Panc1 (cell line): ENCODE measurements around the gene NTM. TPM values are rescaled to one million over a fixed set of nuclear protein-coding genes. Genes with fewer than 3 reads are reported as not detected.

Experiments used
- ATAC-seq: fragments of 200-7000 bp; cut with Tn5 transposase; 2 replicates; pipeline ENCODE4 v1.9.1; 2020; ENCODE audit warnings: mild to moderate bottlenecking, moderate library complexity
- BruUV-seq: library from RNA; stranded (reverse); fragments of 400-500 nt; replicated peaks from 2 replicates; lab custom pipeline; 2021; lab: Mats Ljungman, UMichigan
- CTCF ChIA-PET: fragments of 300-600 bp; sonication (Branson Sonifier 250); formaldehyde crosslinking; loops from one replicate; lab custom pipeline; 2022; ENCODE audit warnings: antibody characterized with exemption; lab: Charles Lee
- POLR2A ChIA-PET: fragments of 300-600 bp; sonication (Branson Sonifier 250); formaldehyde crosslinking; loops from one replicate; lab custom pipeline; 2022; ENCODE audit warnings: antibody characterized with exemption; lab: Charles Lee
- DNase-seq: peaks from one replicate; pipeline ENCODE4 v3.0.0-alpha.2; 2010; ENCODE audit warnings: low read depth, low spot score
- H3K27ac ChIP-seq: 2 replicates; pipeline ENCODE4 v1.5.1; 2011; ENCODE audit warnings: mild to moderate bottlenecking, low read length, inconsistent platforms
- H3K27me3 ChIP-seq: fragments of 200-500 bp; sonication (Bioruptor generic); 2 replicates; pipeline ENCODE4 v1.6.0; 2014; ENCODE audit warnings: low read length, inconsistent platforms; ENCODE audit not compliant: control insufficient read depth, insufficient read depth
- H3K36me3 ChIP-seq: fragments of 200-500 bp; sonication (Bioruptor generic); 2 replicates; pipeline ENCODE4 v1.5.1; 2014; ENCODE audit warnings: inconsistent platforms, mild to moderate bottlenecking, low read length, moderate library complexity; ENCODE audit not compliant: control insufficient read depth, insufficient read depth
- H3K4me1 ChIP-seq: 2 replicates; pipeline ENCODE4 v1.5.1; 2011; ENCODE audit warnings: inconsistent platforms, mild to moderate bottlenecking, low read length, moderate library complexity; ENCODE audit not compliant: control insufficient read depth, insufficient read depth
- H3K4me3 ChIP-seq, 2 experiments: 2 replicates each; pipeline ENCODE4 v1.5.1; 2011 to 2012; ENCODE audit warnings: low read depth in 2 of 2, low read length in 2 of 2, mild to moderate bottlenecking in 2 of 2, inconsistent platforms in 1 of 2, moderate library complexity in 1 of 2
- H3K9me3 ChIP-seq: fragments of 200-500 bp; sonication (Bioruptor generic); 2 replicates; pipeline ENCODE4 v1.5.1; 2014; ENCODE audit warnings: low read depth, mild to moderate bottlenecking, inconsistent platforms, low read length, moderate library complexity; ENCODE audit not compliant: control insufficient read depth, insufficient read depth
- CTCF ChIP-seq: fragments of 450-650 bp; IDR thresholded peaks from 2 replicates; pipeline ENCODE4 v1.5.1; 2017; ENCODE audit warnings: mild to moderate bottlenecking
- POLR2AphosphoS5 ChIP-seq: IDR thresholded peaks from 2 replicates; pipeline ENCODE4 v1.6.1; 2012; ENCODE audit warnings: mild to moderate bottlenecking, low read depth, low read length, moderate library complexity
- REST ChIP-seq, 2 experiments: IDR thresholded peaks; 2 replicates each; pipeline ENCODE4 v1.6.1; 2011 to 2012; ENCODE audit warnings: low read depth in 2 of 2, control low read depth in 1 of 2, low read length in 1 of 2, mild to moderate bottlenecking in 1 of 2, moderate library complexity in 1 of 2; ENCODE audit not compliant: insufficient read depth in 1 of 2
- SIN3A ChIP-seq: IDR thresholded peaks from 2 replicates; pipeline ENCODE4 v1.6.1; 2012; ENCODE audit warnings: low read depth, mild to moderate bottlenecking, low read length, moderate library complexity, borderline replicate concordance; ENCODE audit not compliant: insufficient read depth
- TCF7L2 ChIP-seq: IDR thresholded peaks from 2 replicates; pipeline ENCODE4 v1.6.1; 2011; ENCODE audit warnings: mild to moderate bottlenecking, low read depth, low read length, inconsistent platforms
- in situ Hi-C: cut with HindIII; loops from 2 replicates; pipeline ENCODE4 v1.10.0; 2016; ENCODE audit warnings: low sequenced_read_pairs, low pct_unique_long_range_greater_than_20kb
- intact Hi-C: fragments of 100-400 bp; cut with micrococcal nuclease; formaldehyde crosslinking; loops from one replicate; pipeline ENCODE4 v1.10.0; 2022; ENCODE audit not compliant: unreplicated experiment
- total RNA-seq: library from RNA; stranded (reverse); gene quantifications from one replicate; pipeline ENCODE4 v1.2.1, GENCODE V29; 2021; ENCODE audit not compliant: unreplicated experiment

NTM gene
- total RNA-seq, 1 experiment from 2014 or later: 0.10 TPM

- ChIA-PET POLR2A (no interaction called here), CTCF (no interaction called here)
- DNase-seq (no peak), ATAC-seq (no peak)
- no peaks in the 10 kb centered on the region for H3K9me3 ChIP-seq
- no peak overlapping the region for H3K4me3 ChIP-seq
- no peaks in the 10 kb centered on the region for H3K36me3 ChIP-seq
- TF ChIP-seq REST (IDR thresholded peaks at IDR 0.05; ENCODE audit: insufficient read depth in 1 of 2, low read depth in 2 of 2, low read length in 1 of 2): no peak
- TF ChIP-seq CTCF: no peak
- TF ChIP-seq TCF7L2: no peak
- no peak for TF ChIP-seq SIN3A
- no peak for TF ChIP-seq POLR2AphosphoS5
- in situ Hi-C loops: no loop called here
- intact Hi-C loops: no loop called here
- no peak overlapping the region for H3K27ac ChIP-seq
- no peaks in the 10 kb centered on the region for H3K27me3 ChIP-seq
- no TSS peak for BruUV-seq
- no peaks in the 10 kb centered on the region for H3K4me1 ChIP-seq
Observed at GRCh38 chr11:131560287-131560686, 189.9 kb downstream of the NTM start.

GRCh38 chr11:131561501-131561900 lies 191.1 kb downstream of the NTM start:
- intact Hi-C loops: no loop called here
- no peak overlapping the region for H3K27ac ChIP-seq
- H3K4me3 ChIP-seq: no peak overlapping the region
- no peak for ATAC-seq
- TF ChIP-seq CTCF (no peak), SIN3A (no peak), POLR2AphosphoS5 (no peak), REST (IDR thresholded peaks at IDR 0.05; ENCODE audit: insufficient read depth in 1 of 2, low read depth in 2 of 2, low read length in 1 of 2) (no peak), TCF7L2 (no peak)
- H3K9me3 ChIP-seq: no peaks in the 10 kb centered on the region
- no peaks in the 10 kb centered on the region for H3K4me1 ChIP-seq
- no TSS peak for BruUV-seq
- H3K36me3 ChIP-seq: no peaks in the 10 kb centered on the region
- no peak for DNase-seq
- in situ Hi-C loops: no loop called here
- POLR2A ChIA-PET: no interaction called here
- H3K27me3 ChIP-seq: no peaks in the 10 kb centered on the region; the same call in 1 of the 2 replicates
- CTCF ChIA-PET: no interaction called here
